Measurements from ENCODE around the gene MMEL1. TPM values are rescaled to one million over a fixed set of nuclear protein-coding genes. Genes with fewer than 3 reads are reported as not detected.
"Not testable (repeated sequence)": the region's sequence is repeated elsewhere in the genome, so short reads cannot be mapped to it uniquely, and the experiment has no call there.

MMEL1 gene
- total and polyA plus RNA-seq, 2 experiments from 2014 or later: 0.57 to 0.90 TPM

DNA sequence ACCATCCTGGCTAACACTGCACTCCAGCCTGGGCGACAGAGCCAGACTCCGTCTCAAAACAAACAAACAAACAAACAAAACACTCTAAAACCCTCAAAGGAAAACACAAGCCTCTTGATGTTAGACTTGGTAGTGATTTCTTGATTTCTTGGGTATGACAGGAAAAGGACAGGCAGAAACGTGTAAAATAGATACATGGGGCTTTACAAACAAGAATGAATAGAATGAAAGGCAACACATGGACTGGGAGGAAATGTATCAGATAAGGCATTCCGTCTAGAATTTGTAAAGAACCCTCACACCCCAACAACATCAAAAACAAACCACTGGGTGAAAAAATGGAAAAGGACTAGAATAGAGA lies 54.1 kb downstream of the MMEL1 start:
- no peaks in the 10 kb centered on the region for H4K20me1 ChIP-seq (replicated peaks; ENCODE audit: insufficient read depth)
- no peak overlapping the region for H3K27ac ChIP-seq (ENCODE audit: low read depth)
- peaks cover 4% of the 10 kb centered on the region for H3K27me3 Mint-ChIP-seq (ENCODE audit: insufficient read depth, low read depth, poor library complexity)
- no peaks in the 10 kb centered on the region for H3K79me2 ChIP-seq (replicated peaks; ENCODE audit: insufficient read depth)
- no peak overlapping the region for H3K4me2 ChIP-seq
- H3K27ac Mint-ChIP-seq: no peak overlapping the region
- no peak overlapping the region for H3K4me3 ChIP-seq
- H2AFZ ChIP-seq: no peak overlapping the region
- no peaks in the 10 kb centered on the region for H3K36me3 ChIP-seq (ENCODE audit: insufficient read depth)
- no peak for DNase-seq (ENCODE audit: low spot score)
- H3F3A ChIP-seq (replicated peaks; ENCODE audit: low read depth): no peaks in the 10 kb centered on the region
- ATAC-seq: no peak
- H3K27me3 ChIP-seq (ENCODE audit: insufficient read depth): no peaks in the 10 kb centered on the region
- no peak overlapping the region for H3K4me3 Mint-ChIP-seq
- TF ChIP-seq, protein P1, sequence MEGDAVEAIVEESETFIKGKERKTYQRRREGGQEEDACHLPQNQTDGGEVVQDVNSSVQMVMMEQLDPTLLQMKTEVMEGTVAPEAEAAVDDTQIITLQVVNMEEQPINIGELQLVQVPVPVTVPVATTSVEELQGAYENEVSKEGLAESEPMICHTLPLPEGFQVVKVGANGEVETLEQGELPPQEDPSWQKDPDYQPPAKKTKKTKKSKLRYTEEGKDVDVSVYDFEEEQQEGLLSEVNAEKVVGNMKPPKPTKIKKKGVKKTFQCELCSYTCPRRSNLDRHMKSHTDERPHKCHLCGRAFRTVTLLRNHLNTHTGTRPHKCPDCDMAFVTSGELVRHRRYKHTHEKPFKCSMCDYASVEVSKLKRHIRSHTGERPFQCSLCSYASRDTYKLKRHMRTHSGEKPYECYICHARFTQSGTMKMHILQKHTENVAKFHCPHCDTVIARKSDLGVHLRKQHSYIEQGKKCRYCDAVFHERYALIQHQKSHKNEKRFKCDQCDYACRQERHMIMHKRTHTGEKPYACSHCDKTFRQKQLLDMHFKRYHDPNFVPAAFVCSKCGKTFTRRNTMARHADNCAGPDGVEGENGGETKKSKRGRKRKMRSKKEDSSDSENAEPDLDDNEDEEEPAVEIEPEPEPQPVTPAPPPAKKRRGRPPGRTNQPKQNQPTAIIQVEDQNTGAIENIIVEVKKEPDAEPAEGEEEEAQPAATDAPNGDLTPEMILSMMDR (conservative IDR thresholded peaks at IDR 0.05; ENCODE audit: low read depth in 2 of 2): no peak
- TF ChIP-seq JUNB (IDR thresholded peaks at IDR 0.05; ENCODE audit: unreplicated experiment): no peak
- TF ChIP-seq, protein P2, sequence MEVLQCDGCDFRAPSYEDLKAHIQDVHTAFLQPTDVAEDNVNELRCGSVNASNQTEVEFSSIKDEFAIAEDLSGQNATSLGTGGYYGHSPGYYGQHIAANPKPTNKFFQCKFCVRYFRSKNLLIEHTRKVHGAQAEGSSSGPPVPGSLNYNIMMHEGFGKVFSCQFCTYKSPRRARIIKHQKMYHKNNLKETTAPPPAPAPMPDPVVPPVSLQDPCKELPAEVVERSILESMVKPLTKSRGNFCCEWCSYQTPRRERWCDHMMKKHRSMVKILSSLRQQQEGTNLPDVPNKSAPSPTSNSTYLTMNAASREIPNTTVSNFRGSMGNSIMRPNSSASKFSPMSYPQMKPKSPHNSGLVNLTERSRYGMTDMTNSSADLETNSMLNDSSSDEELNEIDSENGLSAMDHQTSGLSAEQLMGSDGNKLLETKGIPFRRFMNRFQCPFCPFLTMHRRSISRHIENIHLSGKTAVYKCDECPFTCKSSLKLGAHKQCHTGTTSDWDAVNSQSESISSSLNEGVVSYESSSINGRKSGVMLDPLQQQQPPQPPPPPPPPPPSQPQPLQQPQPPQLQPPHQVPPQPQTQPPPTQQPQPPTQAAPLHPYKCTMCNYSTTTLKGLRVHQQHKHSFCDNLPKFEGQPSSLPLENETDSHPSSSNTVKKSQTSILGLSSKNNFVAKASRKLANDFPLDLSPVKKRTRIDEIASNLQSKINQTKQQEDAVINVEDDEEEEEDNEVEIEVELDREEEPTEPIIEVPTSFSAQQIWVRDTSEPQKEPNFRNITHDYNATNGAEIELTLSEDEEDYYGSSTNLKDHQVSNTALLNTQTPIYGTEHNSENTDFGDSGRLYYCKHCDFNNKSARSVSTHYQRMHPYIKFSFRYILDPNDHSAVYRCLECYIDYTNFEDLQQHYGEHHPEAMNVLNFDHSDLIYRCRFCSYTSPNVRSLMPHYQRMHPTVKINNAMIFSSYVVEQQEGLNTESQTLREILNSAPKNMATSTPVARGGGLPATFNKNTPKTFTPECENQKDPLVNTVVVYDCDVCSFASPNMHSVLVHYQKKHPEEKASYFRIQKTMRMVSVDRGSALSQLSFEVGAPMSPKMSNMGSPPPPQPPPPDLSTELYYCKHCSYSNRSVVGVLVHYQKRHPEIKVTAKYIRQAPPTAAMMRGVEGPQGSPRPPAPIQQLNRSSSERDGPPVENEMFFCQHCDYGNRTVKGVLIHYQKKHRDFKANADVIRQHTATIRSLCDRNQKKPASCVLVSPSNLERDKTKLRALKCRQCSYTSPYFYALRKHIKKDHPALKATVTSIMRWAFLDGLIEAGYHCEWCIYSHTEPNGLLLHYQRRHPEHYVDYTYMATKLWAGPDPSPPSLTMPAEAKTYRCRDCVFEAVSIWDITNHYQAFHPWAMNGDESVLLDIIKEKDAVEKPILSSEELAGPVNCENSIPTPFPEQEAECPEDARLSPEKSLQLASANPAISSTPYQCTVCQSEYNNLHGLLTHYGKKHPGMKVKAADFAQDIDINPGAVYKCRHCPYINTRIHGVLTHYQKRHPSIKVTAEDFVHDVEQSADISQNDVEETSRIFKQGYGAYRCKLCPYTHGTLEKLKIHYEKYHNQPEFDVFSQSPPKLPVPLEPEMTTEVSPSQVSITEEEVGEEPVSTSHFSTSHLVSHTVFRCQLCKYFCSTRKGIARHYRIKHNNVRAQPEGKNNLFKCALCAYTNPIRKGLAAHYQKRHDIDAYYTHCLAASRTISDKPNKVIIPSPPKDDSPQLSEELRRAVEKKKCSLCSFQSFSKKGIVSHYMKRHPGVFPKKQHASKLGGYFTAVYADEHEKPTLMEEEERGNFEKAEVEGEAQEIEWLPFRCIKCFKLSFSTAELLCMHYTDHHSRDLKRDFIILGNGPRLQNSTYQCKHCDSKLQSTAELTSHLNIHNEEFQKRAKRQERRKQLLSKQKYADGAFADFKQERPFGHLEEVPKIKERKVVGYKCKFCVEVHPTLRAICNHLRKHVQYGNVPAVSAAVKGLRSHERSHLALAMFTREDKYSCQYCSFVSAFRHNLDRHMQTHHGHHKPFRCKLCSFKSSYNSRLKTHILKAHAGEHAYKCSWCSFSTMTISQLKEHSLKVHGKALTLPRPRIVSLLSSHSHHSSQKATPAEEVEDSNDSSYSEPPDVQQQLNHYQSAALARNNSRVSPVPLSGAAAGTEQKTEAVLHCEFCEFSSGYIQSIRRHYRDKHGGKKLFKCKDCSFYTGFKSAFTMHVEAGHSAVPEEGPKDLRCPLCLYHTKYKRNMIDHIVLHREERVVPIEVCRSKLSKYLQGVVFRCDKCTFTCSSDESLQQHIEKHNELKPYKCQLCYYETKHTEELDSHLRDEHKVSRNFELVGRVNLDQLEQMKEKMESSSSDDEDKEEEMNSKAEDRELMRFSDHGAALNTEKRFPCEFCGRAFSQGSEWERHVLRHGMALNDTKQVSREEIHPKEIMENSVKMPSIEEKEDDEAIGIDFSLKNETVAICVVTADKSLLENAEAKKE (CRISPR knock-in tag; IDR thresholded peaks at IDR 0.05): no peak
- TF ChIP-seq EZH2 (IDR thresholded peaks at IDR 0.05; ENCODE audit: low read depth, unreplicated experiment): no peak
- no peak for TF ChIP-seq CREB1 (CRISPR knock-in tag; IDR thresholded peaks at IDR 0.05; ENCODE audit: low read depth)
- TF ChIP-seq POLR2AphosphoS5 (IDR thresholded peaks at IDR 0.05; ENCODE audit: low read depth): no peak
- peaks cover 8% of the 10 kb centered on the region for H3K4me1 ChIP-seq (ENCODE audit: insufficient read depth)
- H3K36me3 Mint-ChIP-seq (ENCODE audit: low read depth): no peaks in the 10 kb centered on the region
- no peaks in the 10 kb centered on the region for H3K9me2 ChIP-seq (ENCODE audit: insufficient read depth)
- H3K9me3 Mint-ChIP-seq: peaks cover 3% of the 10 kb centered on the region; the same call in 2 of the 3 replicates
- peaks cover 10% of the 10 kb centered on the region for H3K4me1 Mint-ChIP-seq

DNA sequence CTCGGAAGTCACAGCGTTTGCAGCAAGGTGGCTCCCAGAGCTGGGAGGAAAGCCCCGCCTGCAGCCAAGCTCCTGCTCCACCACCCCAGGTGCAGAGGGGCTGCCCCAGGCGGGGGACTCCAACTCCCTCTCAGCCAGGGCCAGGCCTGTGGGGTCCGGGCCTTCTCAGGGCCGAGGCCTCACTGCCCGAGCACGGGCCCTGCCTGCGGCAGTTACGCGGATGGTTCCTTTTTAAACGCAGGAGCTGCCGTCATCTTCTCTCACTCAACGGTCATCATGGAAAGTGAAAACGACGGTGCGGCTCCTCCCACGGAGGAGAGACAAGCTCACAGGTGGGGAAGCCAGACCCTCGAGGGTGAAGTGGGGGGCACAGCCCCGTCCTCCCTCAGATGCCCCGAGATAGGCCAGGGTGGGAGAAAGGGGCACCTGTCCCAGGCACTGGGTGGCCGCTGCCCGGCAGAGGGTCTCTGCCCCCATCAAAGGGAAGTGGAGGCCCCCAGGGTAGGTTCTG lies 55.2 kb downstream of the MMEL1 start:
- H3K4me3 Mint-ChIP-seq; H3K79me2 ChIP-seq (replicated peaks; ENCODE audit: insufficient read depth); H3F3A ChIP-seq (replicated peaks; ENCODE audit: low read depth); H3K27me3 Mint-ChIP-seq (ENCODE audit: insufficient read depth, low read depth, poor library complexity); H3K4me2 ChIP-seq; H3K4me1 Mint-ChIP-seq; H3K27me3 ChIP-seq (ENCODE audit: insufficient read depth); H3K4me3 ChIP-seq; H3K27ac Mint-ChIP-seq; H3K36me3 Mint-ChIP-seq (ENCODE audit: low read depth); H3K4me1 ChIP-seq (ENCODE audit: insufficient read depth); H3K27ac ChIP-seq (ENCODE audit: low read depth); H2AFZ ChIP-seq; H3K36me3 ChIP-seq (ENCODE audit: insufficient read depth); DNase-seq (ENCODE audit: low spot score); H4K20me1 ChIP-seq (replicated peaks; ENCODE audit: insufficient read depth); H3K9me2 ChIP-seq (ENCODE audit: insufficient read depth): not testable (repeated sequence)
- ATAC-seq: peak; percentile 24
- H3K9me3 Mint-ChIP-seq: peaks cover 13% of the 10 kb centered on the region

All from GM23338 (cell line).